ENCODE measurements around the gene SKI. TPM values are rescaled to one million over a fixed set of nuclear protein-coding genes. Genes with fewer than 3 reads are reported as not detected.

Gene SKI
- total RNA-seq, 4 donors from 2014 or later = 24.4 to 52.4 (median 32.2) TPM

- intact Hi-C loops (cut with DNase I; ENCODE audit: low total_unique reads) = no loop called here
- no peaks in the 10 kb centered on the region for H3K36me3 ChIP-seq
- in situ Hi-C loops (cut with MboI; ENCODE audit: low pct_ligation_motif_present in 1 of 4, low pct_unique_long_range_greater_than_20kb in 1 of 4, low sequenced_read_pairs in 3 of 4) = no loop called here
- 89% methylated on average over 8 of the region's 13 CpGs; no CpG with 5 or more reads in 1 of the 2 donors for WGBS, 2 donors (ENCODE audit: low coverage in 1 of 2)
- no peak for TF ChIP-seq POLR2AphosphoS5 (IDR thresholded peaks at IDR 0.05)
- TF ChIP-seq CTCF (IDR thresholded peaks at IDR 0.05) = no peak
- no peak for TF ChIP-seq EP300 (IDR thresholded peaks at IDR 0.05; ENCODE audit: low read depth)
- TF ChIP-seq POLR2A (IDR thresholded peaks at IDR 0.05) = no peak
- H3K4me3 ChIP-seq = no peak overlapping the region
- H3K4me1 ChIP-seq = no peaks in the 10 kb centered on the region
- DNase-seq = no peak
- H3K27me3 ChIP-seq = no peaks in the 10 kb centered on the region
- no peaks in the 10 kb centered on the region for H3K9me3 ChIP-seq
- no peak overlapping the region for H3K27ac ChIP-seq
Observed at GRCh38 chr1:2358072-2358471, 130.0 kb downstream of the SKI start.

GRCh38 chr1:2358651-2359640, 130.8 kb downstream of the SKI start:
- H3K27me3 ChIP-seq = no peaks in the 10 kb centered on the region
- WGBS, 2 donors (ENCODE audit: low coverage in 1 of 2) = 89% methylated on average over 24 of the region's 24 CpGs; no CpG with 5 or more reads in 1 of the 2 donors
- H3K9me3 ChIP-seq = no peaks in the 10 kb centered on the region
- H3K4me1 ChIP-seq = no peaks in the 10 kb centered on the region
- in situ Hi-C loops (cut with MboI; ENCODE audit: low pct_ligation_motif_present in 1 of 4, low pct_unique_long_range_greater_than_20kb in 1 of 4, low sequenced_read_pairs in 3 of 4) = no loop called here
- H3K4me3 ChIP-seq = no peak overlapping the region
- intact Hi-C loops (cut with DNase I; ENCODE audit: low total_unique reads) = no loop called here
- no peak overlapping the region for H3K27ac ChIP-seq
- TF ChIP-seq CTCF (IDR thresholded peaks at IDR 0.05) = no peak
- no peak for TF ChIP-seq EP300 (IDR thresholded peaks at IDR 0.05; ENCODE audit: low read depth)
- TF ChIP-seq POLR2AphosphoS5 (IDR thresholded peaks at IDR 0.05) = no peak
- no peak for TF ChIP-seq POLR2A (IDR thresholded peaks at IDR 0.05)
- H3K36me3 ChIP-seq = no peaks in the 10 kb centered on the region
- no peak for DNase-seq

Other genes with a start within 250 kb of the SKI start
- gene CFAP74, start 224.5 kb upstream of the SKI start, total RNA-seq = not detected
- not detected for gene GABRD, start 209.0 kb upstream of the SKI start, total RNA-seq
- 10 to 100 TPM; 48.6 to 96.7 (median 54.4) TPM for gene PRKCZ, start 177.9 kb upstream of the SKI start, total RNA-seq
- gene FAAP20, start 33.5 kb upstream of the SKI start, total RNA-seq = 10 to 100 TPM; 19.4 to 84.5 (median 34.9) TPM
- 10 to 100 TPM in 3 of 4 donors, 1 to 10 TPM in 1; 3.0 to 34.0 (median 12.5) TPM for gene MORN1, start 163.2 kb downstream of the SKI start, total RNA-seq
- 100 to 1,000 TPM in 3 of 4 donors, 10 to 100 TPM in 1; 36.2 to 129 (median 111) TPM for gene RER1, start 163.5 kb downstream of the SKI start, total RNA-seq
- gene PEX10, start 184.2 kb downstream of the SKI start, total RNA-seq = 10 to 100 TPM; 16.9 to 28.8 (median 21.3) TPM
- 1 to 10 TPM in 3 of 4 donors, under 1 TPM in 1; 1.00 to 7.3 (median 4.6) TPM for gene PLCH2, start 248.0 kb downstream of the SKI start, total RNA-seq

Data from transverse colon (tissue), 4 donors.